SW480 (cell line): ENCODE measurements around the gene DLG5.

Experiments used
- DNase-seq: peaks from one replicate; pipeline ENCODE4 v3.0.0-alpha.2; 2016; ENCODE audit warnings: low spot score

The DLG5 gene

DNA sequence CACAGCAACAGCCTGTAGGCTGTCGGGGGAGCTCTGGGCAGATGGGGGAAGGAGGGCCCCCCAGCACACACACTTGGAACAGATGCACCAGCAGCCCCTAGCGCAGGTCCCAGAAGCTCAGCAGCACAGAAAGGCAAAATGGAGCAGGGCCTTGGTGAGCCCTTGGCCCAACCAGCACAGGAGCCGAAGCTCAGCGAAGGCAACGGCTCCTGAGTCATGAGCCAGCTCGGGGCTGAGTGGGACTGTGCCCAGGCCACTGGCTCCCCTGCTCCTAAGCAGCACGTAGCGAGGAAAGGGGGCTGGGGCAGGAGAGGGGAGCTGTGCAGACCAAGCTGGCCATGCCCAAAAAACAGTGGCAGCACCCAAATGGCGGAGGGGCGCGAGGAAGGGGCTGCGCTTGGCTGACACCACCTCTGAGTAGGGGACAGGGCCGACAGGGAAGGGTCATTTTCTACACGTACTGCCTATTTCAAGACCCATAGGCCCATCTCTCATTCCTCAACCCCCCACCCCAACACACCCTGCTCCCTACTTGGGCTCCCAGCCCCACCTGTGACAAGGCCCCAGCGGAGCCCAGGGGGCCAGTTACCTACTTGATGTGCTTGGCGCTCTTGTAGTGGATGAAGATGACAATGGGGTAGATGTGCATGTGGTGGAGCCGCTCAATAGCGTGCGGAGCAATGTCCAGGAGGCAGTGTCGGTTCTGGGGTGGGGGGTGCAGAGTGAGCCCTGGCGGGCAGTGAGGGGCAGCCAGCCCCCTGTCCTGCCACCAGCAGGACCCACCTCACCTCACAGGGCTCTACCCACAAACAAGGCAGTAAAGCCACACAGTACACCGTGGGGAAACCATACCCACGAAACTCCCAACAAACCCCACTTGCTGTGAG, 132.1 kb downstream of the DLG5 start:
- no peak for DNase-seq

GRCh38 chr10:77793831-77794230, 132.7 kb downstream of the DLG5 start:
- DNase-seq, result no peak

DNA sequence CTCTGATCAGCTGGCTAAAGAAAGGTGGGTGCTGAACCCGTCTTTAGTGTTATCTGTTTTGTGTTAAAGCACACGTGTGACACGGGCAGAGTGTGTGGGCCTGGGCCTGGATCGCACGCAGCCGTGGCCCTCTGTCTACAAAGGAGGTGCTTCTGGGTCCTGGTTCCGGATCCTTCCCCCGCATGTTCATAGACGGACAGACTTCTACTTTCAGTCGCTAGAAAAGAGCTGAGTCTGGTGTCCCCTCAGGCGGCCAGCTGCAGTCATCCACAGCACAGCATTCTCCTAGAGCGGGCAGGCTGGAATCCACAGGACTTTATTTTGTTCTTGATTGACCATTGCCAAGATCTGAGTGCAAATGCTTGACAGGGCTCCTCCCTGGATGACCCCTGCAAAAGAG, 134.4 kb downstream of the DLG5 start:
- no peak for DNase-seq

DNA sequence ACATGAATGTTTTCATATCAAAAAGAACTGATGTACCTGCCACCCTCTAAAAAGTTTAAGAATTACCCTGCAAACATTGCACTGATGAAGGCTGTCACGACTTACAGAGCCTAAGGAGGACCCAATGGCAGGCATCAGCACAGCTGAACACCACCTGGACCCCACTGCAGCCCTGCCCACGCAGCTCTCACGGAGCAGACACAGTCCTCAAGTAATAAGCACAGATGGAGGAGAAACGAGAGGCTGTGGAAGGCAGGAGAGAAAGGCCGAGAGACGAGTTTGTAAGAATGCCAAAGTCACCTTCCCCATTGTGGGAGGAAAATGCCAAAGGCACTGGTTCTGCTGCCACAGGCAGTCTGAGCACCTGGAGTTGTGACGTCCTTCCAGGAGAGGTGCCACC, 135.0 kb downstream of the DLG5 start:
- no peak for DNase-seq

- no peak for DNase-seq
Observed at GRCh38 chr10:77789861-77790260, 136.7 kb downstream of the DLG5 start.

- no peak for DNase-seq
Observed at GRCh38 chr10:77789016-77789415, 137.5 kb downstream of the DLG5 start.

- no peak for DNase-seq
Observed at GRCh38 chr10:77788496-77789010, 138.0 kb downstream of the DLG5 start.

- no peak for DNase-seq
Observed at GRCh38 chr10:77787440-77787839, 139.1 kb downstream of the DLG5 start.

GRCh38 chr10:77784856-77785255, 141.7 kb downstream of the DLG5 start:
- no peak for DNase-seq

GRCh38 chr10:77782328-77783061, 144.1 kb downstream of the DLG5 start:
- no peak for DNase-seq

GRCh38 chr10:77781451-77782327, 144.9 kb downstream of the DLG5 start:
- no peak for DNase-seq

- DNase-seq, result no peak
Observed at GRCh38 chr10:77780180-77780579, 146.4 kb downstream of the DLG5 start.

DNA sequence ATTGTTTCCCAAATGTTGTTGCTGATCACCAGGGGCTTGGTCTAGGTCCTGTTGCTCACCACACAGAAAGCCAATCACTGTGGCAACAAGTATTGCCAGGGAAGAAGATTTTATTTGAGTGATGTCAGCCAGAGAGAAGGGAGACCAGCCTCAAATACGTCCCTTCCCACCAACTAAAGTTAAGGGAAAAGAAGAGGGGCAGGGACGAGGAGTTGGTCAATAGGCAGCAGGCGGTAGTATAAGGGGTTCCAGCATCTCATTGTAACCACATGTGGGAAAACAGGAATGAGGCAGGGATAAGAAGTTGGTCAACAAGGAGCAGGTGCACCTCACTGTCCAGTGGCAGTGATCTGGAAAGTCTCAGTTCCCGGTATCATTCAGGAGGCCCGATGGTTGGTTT, 150.1 kb downstream of the DLG5 start:
- DNase-seq, result no peak

- no peak for DNase-seq
Observed at GRCh38 chr10:77774940-77775391, 151.6 kb downstream of the DLG5 start.

GRCh38 chr10:77773631-77774426, 152.7 kb downstream of the DLG5 start:
- peak; percentile 21 for DNase-seq

DNA sequence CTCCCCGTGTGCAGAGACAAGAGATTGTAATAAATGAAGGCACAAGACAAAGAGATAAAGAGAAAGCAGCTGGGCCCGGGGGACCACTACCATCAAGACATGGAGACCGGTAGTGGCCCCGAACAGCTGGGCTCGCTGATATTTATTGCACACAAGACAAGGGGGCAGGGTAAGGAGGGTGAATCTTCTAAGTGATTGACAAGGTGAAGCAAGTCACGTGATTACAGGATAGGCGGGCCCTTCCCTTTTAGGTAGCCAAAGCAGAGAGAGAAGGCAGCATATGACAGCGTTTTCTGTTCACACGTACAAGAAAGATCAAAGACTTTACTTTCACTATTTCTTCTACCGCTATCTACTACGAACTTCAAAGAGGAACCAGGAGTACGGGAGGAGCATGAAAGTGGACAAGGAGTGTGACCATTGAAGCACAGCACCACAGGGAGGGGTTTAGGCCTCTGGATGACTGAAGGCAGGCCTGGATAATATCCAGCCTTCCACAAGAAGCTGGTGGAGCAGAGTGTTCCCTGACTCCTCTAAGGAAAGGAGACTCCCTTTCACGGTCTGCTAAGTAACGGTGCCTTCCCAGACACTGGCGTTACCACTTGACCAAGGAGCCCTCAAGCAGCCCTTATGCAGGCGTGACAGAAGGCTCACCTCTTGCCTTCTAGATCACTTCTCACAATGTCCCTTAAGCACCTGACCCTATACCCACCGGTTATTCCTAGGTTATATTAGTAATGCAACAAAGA, 153.5 kb downstream of the DLG5 start:
- DNase-seq, result peak; percentile 39

DNA sequence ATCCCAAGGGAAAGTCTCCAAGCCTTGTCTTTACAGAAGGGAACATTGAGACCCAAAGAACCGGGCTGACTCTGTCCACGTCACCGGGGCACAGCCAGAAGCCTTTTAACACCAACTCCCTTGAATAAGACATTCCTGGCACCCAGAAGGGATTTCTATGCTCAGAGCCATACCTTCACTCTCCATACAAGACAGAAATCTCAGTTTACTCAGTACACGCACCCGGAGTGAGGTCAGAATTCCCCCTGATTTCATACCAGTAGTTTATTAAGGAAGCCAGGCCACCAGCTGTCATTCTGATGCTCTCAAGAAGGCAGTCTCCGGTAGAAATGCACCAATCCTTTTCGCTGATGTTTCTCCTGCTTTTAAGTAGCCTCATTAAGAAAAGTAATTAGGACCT, 154.7 kb downstream of the DLG5 start:
- no peak for DNase-seq

DNA sequence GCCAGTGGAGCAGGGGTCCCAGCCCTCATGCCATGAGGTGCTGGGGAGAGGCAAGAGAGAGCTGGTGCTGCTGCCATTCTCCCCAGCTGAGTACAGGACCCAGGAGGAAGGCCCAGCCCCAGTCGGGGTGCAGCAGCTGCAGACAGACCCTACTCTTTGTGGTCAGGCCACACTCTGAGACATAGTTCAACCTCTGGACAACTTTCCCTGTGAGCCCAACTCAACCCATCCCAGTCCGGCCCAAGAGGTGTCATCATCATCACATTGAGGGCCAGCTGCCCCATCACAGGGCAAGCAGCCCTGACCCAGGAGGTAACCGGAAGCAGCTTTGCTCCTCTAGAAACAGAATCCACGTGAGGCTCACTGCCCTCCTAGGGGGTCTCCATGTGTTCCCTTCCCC, 155.1 kb downstream of the DLG5 start:
- no peak for DNase-seq

- no peak for DNase-seq
Observed at GRCh38 chr10:77770868-77771175, 155.7 kb downstream of the DLG5 start.

DNA sequence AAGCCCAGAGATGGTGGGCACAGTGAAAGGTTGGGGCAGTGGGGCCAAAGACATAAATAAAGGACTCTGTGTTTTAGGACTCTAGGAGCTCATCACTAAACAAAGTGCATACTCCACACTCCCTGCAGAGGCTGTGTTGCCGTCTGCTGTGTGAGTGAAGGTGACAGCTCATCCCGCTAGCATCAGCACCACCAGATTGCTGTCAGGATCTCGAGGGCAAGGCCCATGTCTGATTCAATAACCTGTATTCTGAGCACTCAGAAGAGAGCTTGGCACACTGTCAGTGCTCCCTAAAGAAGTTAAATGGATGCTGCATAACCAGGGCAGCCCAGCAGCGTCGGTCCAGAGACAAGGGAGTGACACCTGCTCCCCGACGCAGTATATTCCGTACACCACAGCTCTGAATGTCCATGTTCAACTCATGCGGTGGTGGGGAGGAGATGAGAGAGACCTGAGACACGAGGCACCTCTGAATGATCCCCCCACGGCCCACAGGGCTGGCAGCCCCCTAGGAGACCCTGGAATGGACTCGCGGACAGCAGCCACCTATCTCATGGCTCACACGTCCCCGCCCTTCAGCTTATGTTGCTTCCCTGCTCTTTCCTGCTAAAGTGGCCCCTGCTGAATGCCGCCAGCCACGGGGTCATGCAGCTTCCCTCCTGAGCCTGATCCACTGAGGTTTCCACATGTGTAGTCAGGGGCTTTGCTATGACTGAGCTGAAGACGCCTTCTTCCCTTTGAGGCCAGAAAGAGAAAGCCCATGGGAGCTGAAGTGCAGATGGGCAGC, 156.3 kb downstream of the DLG5 start:
- no peak for DNase-seq
